Heart left ventricle (tissue), 13 donors: Measurements from ENCODE around the gene TTYH3.

Experiments
- POLR2A ChIP-seq, 2 donors: fragments of 450-650 bp; IDR thresholded peaks; one replicate each; pipeline ENCODE4 v1.6.1; 2017; ENCODE audit warnings: antibody characterized with exemption in 2 of 2, mild to moderate bottlenecking in 2 of 2, moderate library complexity in 2 of 2
- TF ChIP-seq, protein P1 (sequence below), 12 donors: fragments of 200-600 bp; sonication (generic) in 4 of 12; IDR thresholded peaks; one replicate each; pipeline versions ENCODE4 v1.5.0 to v1.8.0; 2018 to 2022; ENCODE audit warnings: antibody characterized with exemption in 12 of 12, mild to moderate bottlenecking in 5 of 12
- donor health status: ischemic (EF 13 %, LVEDD 7.1; RV severe dilation, severe dysfunction).
- donor health status: DM: no; HTN: yes; CAD: no.
- donor health status: DM: no; HTN: no; CAD: no.
- donor health status: ischemic (EF 25% LVEDD 6.9; RV normal size, moderate dysfunction).
- donor health status: ischemic (EF 25% LVEDD 5.7; RV mildly dilated, moderate dysfunction).
- donor health status: ischemic (EF 35%, LVEDD 5.7; RV mildly dilated, moderate dysfunction).
- donor health status: nonischemic (EF 11% LVEDD 7.7; RV severe dilation, severe dysfunction).
- donor health status: DM: yes; HTN: yes; CAD: no.
- donor health status: PGD.
- donor health status: ischemic (EF 29% LVEDD 5.4; RV normal size, mild dysfunction).
- donor health status: nonischemic (EF 23%, LVEDD 6.1; RV moderate dilation, normal function).

DNA sequence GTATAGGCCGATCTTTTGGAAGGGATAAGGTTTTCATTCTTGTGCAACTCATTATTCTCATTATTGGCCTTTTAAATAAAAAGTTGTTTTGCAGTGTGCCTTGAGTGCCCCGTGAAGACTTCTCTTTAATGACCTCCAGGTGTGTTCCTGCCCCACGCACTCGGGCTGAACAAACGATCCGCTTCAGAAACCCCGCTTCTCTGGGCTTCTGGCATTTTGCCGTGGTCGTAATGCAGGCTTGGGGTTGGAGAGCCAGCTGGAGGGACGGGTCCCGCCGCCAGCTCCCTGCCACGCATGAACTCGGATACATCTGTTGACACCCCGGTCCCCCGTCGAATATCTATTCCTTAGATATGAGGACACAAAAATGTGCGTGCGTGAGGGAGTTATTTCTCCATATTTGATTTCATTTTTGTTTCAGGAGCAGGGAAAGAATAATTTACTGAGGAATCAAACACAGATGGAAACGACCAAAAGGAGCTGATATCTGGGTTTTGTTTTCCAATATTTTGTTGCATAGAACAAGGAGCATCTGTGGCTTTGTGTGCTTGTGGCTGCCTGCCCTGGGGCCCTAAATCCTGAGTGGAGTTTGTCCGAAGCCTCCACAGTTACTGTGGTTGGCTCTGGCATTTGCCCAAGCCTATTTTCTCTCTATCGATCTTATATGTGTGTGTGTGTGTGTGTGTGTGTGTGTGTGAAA is 17.0 kb upstream of the TTYH3 start:
- TF ChIP-seq POLR2A (IDR thresholded peaks at IDR 0.05): no peak
- TF ChIP-seq, protein P1, sequence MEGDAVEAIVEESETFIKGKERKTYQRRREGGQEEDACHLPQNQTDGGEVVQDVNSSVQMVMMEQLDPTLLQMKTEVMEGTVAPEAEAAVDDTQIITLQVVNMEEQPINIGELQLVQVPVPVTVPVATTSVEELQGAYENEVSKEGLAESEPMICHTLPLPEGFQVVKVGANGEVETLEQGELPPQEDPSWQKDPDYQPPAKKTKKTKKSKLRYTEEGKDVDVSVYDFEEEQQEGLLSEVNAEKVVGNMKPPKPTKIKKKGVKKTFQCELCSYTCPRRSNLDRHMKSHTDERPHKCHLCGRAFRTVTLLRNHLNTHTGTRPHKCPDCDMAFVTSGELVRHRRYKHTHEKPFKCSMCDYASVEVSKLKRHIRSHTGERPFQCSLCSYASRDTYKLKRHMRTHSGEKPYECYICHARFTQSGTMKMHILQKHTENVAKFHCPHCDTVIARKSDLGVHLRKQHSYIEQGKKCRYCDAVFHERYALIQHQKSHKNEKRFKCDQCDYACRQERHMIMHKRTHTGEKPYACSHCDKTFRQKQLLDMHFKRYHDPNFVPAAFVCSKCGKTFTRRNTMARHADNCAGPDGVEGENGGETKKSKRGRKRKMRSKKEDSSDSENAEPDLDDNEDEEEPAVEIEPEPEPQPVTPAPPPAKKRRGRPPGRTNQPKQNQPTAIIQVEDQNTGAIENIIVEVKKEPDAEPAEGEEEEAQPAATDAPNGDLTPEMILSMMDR (IDR thresholded peaks at IDR 0.05): no peak
